Epidermal melanocyte (primary cell): ENCODE measurements around the gene HMGXB3.
A peak's percentile ranks its signal among the peaks of the same experiment; 100 is the strongest.

Experiments used
- DNase-seq: peaks from one replicate; pipeline ENCODE4 v3.0.0; 2011; ENCODE audit warnings: low spot score; ENCODE audit not compliant: insufficient read length

The HMGXB3 gene, protein sequence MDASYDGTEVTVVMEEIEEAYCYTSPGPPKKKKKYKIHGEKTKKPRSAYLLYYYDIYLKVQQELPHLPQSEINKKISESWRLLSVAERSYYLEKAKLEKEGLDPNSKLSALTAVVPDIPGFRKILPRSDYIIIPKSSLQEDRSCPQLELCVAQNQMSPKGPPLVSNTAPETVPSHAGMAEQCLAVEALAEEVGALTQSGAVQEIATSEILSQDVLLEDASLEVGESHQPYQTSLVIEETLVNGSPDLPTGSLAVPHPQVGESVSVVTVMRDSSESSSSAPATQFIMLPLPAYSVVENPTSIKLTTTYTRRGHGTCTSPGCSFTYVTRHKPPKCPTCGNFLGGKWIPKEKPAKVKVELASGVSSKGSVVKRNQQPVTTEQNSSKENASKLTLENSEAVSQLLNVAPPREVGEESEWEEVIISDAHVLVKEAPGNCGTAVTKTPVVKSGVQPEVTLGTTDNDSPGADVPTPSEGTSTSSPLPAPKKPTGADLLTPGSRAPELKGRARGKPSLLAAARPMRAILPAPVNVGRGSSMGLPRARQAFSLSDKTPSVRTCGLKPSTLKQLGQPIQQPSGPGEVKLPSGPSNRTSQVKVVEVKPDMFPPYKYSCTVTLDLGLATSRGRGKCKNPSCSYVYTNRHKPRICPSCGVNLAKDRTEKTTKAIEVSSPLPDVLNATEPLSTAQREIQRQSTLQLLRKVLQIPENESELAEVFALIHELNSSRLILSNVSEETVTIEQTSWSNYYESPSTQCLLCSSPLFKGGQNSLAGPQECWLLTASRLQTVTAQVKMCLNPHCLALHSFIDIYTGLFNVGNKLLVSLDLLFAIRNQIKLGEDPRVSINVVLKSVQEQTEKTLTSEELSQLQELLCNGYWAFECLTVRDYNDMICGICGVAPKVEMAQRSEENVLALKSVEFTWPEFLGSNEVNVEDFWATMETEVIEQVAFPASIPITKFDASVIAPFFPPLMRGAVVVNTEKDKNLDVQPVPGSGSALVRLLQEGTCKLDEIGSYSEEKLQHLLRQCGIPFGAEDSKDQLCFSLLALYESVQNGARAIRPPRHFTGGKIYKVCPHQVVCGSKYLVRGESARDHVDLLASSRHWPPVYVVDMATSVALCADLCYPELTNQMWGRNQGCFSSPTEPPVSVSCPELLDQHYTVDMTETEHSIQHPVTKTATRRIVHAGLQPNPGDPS (N-terminal part only)

GRCh38 chr5:150000256-150000989 lies at the start of gene HMGXB3, which contains the start of gene TIGD6:
Gene HMGXB3 (plus strand): TSS chr5:150000739. CDS start chr5:150004853, 4,114 bp downstream.
Gene TIGD6 (minus strand): TSS chr5:150000654. CDS start chr5:149996348, 4,306 bp downstream.
- peak; percentile 89 for DNase-seq

GRCh38 chr5:149951138-149951749 lies 49.3 kb upstream of the HMGXB3 start:
- DNase-seq: no peak

DNA sequence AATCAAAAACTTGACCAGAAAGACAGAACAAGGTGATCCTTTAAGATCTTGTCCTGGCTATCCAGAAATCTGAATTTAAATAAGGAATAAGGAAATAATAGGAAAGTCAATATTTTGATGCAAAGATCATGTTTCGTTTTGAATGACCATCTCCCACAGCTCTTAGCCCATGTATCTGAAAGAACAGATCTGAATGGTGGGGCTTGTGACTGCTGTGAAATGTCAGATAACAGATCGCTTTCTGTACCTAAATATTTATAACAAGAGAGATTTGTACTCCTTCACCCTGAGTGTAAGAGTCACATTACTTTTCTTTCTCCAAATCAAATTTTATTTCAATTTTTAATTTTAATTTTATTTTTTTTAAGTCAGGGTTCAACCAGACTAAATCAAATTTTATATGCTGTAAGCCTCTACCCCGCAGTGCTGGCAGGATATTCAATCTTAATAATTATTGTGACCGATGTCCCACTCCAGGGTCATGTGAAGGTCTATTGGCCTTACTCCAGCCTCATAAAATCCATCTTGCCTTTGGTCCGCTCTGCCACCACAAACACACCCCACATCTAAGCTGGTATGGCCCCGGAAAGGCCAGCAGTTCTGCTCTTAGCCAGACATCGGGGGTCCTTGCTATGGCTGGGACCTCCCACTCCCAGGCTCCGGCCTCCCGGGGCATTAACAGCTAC lies 47.0 kb upstream of the HMGXB3 start:
- no peak for DNase-seq

- DNase-seq: no peak
These were observed 45.7 kb upstream of the HMGXB3 start for GRCh38 chr5:149954798-149955197.

DNA sequence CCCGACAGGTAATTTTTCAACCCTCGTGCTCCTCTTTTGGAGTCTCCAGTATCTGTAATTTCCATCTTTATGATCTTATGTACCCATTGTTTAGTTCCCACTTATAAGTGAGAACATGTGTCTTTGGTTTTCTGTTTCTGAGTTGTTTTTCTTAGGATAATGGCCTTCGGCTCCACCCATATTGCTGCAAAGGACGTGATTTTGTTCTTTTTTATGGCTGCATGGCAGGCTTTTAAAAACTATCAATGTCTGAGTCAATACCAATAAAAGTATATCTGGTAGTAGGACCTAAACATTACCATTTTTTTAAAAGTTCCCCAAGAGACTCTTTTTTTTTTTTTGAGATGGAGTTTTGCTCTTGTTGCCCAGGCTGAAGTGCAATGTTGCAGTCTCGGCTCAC lies 43.9 kb upstream of the HMGXB3 start:
- DNase-seq: no peak

DNA sequence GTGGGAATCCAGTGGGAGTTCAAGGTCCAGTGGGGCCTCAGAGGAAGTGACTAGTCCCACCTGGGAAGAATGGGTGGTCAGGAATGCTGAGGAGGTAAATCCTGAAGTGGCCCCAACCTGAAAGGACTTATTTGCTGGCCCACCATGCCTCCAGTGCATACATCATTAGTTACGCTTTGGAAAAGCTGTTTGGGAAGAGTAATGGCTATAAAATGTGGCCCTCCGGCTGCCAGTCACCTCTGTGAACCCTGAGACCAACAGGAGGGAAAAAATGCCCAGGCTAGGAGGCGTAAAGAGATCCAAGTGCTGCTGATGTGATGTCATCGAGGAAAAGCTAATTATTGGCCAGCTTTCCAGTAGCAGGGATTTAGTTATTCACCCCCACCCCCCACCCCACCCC lies 42.7 kb upstream of the HMGXB3 start:
- no peak for DNase-seq

- no peak for DNase-seq
These were observed 40.9 kb upstream of the HMGXB3 start for GRCh38 chr5:149959406-149960236.

GRCh38 chr5:149960272-149961185 lies 40.0 kb upstream of the HMGXB3 start, which contains the start of gene SLC26A2:
Gene SLC26A2 (plus strand): TSS chr5:149960758. CDS start chr5:149977653, 16,895 bp downstream.
- DNase-seq: peak; percentile 92

- no peak for DNase-seq
These were observed 39.3 kb upstream of the HMGXB3 start for GRCh38 chr5:149961186-149961685.

DNA sequence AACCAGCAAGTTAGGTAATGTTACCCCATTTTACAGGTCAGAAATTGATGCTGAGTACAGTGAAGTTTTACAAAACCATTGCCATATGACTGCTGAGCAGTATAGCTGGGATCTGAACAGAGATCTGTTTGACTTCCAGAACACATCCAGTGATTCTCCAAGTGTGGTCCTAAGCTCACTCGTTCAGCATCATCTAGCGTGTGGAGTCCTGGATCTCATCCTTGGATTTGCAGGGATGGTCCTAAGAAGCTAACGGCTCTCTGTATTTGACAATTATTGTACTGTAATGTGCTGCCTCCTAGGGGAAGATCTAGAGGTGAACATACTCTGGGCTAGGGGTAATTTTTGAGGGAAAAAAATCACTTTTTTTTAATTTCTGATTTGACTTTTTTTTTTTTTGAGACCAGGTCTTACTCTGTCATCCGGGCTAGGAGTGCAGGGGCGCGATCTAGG lies 38.6 kb upstream of the HMGXB3 start:
- DNase-seq: peak; percentile 51

DNA sequence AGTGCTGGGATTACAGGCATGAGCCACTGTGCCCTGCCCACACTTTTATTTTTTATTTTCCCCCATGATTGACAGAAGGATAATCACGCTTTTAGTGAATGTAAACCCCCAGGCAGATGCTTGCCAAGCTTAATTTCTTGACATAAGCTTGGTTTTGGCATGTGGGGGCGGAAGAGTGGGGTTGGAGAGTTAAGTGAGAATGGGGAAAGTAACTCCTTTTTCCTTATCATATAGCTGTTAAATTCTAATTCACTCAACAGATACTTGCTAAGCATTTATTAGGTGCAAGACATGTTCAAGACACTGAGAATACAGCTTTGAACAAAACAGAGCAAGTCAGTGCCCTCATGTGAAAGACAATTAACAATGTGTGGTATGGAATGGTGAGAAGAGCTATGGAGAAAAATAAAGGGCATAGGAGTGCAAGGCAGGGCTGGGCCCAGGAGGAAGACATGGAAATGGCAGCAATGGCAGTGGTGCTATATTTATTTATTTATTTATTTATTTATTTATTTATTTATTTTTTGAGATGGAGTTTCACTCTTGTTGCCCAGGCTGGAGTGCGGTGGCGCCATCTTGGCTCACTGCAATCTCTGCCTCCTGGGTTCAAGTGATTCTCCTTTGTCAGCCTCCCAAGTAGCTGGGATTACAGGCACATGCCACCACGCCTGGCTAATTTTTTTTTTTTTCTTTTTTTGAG lies 37.8 kb upstream of the HMGXB3 start:
- DNase-seq: no peak

- DNase-seq: no peak
These were observed 36.8 kb upstream of the HMGXB3 start for GRCh38 chr5:149963729-149964128.

GRCh38 chr5:149966946-149967345 lies 33.6 kb upstream of the HMGXB3 start:
- DNase-seq: no peak

DNA sequence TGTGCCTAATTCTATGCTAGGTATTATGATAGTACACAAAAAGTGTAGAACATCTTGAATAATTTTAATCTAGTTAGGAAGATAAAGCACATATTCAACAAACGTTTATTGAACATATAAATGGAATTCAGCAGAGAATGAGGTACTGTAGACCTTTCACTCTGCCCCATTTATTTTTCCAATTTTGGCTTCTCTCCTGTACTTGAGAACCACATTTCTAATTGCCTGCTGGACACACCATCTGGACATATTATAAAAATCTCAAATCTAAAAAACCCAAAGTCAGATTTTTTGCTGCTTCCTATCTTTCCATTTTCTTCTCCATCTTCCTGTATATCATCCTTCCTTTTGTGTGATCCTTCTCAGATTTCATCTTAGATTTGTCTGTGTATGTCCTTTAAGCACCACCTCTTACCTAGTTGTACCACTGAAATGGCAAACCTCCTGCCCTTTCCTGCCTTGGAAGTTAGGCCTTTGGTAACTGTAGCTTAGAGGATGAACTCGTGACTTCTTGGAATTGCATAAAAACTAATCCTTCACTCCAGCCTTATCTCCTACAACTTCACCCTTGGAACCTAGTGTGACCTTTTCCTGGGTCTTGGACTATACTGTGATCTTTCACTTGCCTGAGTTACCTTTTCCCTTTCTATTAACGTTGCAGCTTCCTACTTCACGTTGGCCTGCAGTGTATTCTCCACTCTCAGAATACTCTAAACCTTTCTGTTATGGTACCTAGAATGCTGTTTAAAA lies 31.2 kb upstream of the HMGXB3 start:
- no peak for DNase-seq

GRCh38 chr5:149975409-149975808 lies 25.1 kb upstream of the HMGXB3 start:
- no peak for DNase-seq

DNA sequence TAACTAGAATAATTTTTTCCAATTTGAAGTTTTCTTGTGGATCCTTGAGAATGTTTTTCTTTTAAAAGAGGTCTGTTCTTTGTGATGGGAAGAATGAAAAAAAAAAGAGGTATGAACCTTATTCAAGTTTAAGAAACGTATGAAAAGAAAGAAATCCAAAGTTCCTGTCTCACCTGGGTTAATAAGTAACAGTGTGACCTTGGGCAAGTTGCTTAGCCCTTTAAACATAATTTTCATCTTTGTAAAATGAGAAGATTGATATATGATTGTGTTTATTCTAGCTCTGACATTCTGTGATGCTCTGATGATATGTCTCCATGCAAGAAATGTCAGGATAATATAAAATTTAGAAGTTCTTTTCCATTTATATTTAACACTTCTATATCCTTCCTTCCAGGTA lies 20.6 kb upstream of the HMGXB3 start:
- DNase-seq: no peak
